K562 (cell line): Measurements from ENCODE around the gene TARP.

ENCODE experiments used
- ZBTB40 ChIP-seq, 2 experiments: fragments of 450-650 bp in 1 of 2; sonication (generic) in 1 of 2; formaldehyde crosslinking in 1 of 2; IDR thresholded peaks; 2 replicates each; pipeline versions ENCODE4 v1.7.1 to v1.9.0; 2016 to 2022; ENCODE audit warnings: inconsistent platforms in 1 of 2, mild to moderate bottlenecking in 1 of 2, missing genetic modification reagents in 1 of 2

The TARP gene

DNA sequence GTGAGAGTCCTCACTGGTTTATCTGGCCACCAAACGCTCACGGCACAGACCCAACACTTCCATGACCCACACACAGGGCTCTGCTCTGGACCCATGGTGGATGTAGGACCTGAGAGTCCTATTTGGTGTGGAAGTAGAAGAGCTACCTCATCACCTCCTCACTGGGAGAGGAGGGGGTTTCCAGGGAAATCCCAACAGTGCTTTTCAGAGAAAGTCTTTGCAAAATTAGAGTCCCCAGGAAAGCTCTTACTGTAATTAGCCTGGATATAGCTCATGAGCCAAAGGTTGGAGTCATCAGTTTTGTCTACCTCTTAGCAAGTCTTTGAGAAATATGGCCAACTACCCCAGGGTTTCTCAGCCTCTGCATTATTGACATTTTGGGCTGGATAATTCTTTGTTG is 34.7 kb upstream of the TARP start (continued):
- TF ChIP-seq ZBTB40 (IDR thresholded peaks at IDR 0.05) (no peak), ZBTB40 (CRISPR knock-in tag; IDR thresholded peaks at IDR 0.05) (no peak)
